ENCODE data around the gene SNED1.
"Not testable (repeated sequence)": the region's sequence is repeated elsewhere in the genome, so short reads cannot be mapped to it uniquely, and the experiment has no call there.

Gene SNED1

GRCh38 chr2:241096979-241097378 is 98.6 kb downstream of the SNED1 start:
- H3K27me3 ChIP-seq (replicated peaks; ENCODE audit: control insufficient read depth, insufficient read depth, low read length): no peaks in the 10 kb centered on the region
- H3K36me3 ChIP-seq (ENCODE audit: control insufficient read depth, insufficient read depth, low read length): peaks cover 26% of the 10 kb centered on the region
- DNase-seq (ENCODE audit: extremely low read depth, insufficient read length): no peak
- no peak for TF ChIP-seq CTCF (IDR thresholded peaks at IDR 0.05; ENCODE audit: insufficient read depth, low read length, poor library complexity, severe bottlenecking)
- no peak overlapping the region for H3K4me3 ChIP-seq (replicated peaks; ENCODE audit: low read depth, low read length)

- Histone ChIP-seq H3K4me3 (replicated peaks; ENCODE audit: low read depth, low read length) (peak overlapping the region; percentile 43), H3K27me3 (replicated peaks; ENCODE audit: control insufficient read depth, insufficient read depth, low read length) (no peaks in the 10 kb centered on the region), H3K36me3 (ENCODE audit: control insufficient read depth, insufficient read depth, low read length) (peaks cover 10% of the 10 kb centered on the region; the same call in 1 of the 2 replicates)
- no peak for TF ChIP-seq CTCF (IDR thresholded peaks at IDR 0.05; ENCODE audit: insufficient read depth, low read length, poor library complexity, severe bottlenecking)
- DNase-seq (ENCODE audit: extremely low read depth, insufficient read length): no peak
Observed at GRCh38 chr2:241099246-241099645, 100.8 kb downstream of the SNED1 start.

DNA sequence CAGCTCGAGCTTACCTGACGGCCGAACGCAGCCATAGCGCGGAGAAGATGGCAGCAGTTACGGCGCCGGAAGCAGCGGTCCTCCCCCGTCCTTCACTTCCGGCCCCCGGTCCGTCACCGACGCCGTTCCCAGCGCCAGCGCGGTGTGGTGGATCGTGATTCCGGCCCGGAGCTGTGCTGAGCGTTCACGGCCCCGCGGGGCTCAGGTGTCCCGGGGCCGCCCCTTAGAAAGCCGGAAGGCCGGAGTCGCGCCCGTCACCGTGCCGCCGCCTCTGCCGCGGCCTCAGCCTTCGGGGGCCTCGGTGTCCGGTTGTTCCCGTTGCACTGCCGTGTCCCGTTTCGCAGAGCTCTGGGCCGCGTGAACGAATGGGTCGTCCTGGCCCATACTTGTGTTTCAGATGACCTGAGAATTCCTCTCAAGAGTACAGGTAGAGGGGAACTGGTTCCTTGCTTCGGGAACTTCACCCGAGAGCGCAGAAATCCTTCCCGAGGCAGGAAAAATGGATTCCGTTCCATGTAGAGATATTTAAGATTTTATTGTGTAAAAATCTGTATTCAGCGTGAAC is 103.9 kb downstream of the SNED1 start, which contains the start of gene MTERF4:
Gene MTERF4 (minus strand): TSS at position 49 of the 565 bp plus-strand sequence. CDS start 14 bp downstream, at position 35.
- peak; percentile 94 for DNase-seq (ENCODE audit: extremely low read depth, insufficient read length)
- peak within 1 kb of the TSS; percentile 77 for H3K4me3 ChIP-seq (replicated peaks; ENCODE audit: low read depth, low read length)

DNA sequence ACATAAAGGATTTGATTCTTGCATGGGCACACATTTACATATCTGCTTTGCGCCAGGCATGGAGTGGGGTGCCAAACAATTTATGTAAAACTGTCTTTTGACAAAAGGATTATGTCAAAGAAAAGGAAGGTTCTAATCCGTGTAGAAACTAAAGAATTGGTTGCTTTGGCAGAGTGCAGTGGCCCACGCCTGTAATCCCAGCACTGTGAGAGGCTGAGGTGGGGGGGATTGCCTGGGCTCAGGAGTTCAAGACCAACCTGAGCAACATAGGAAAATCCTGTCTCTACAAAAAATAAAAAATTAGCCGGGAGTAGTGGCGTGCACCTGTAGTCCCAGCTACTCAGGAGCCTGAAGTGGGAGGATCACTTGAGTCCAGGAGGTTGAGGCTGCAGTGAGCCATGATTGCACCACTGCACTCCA is 104.8 kb downstream of the SNED1 start:
- peak overlapping the region; percentile 77 for H3K4me3 ChIP-seq (replicated peaks; ENCODE audit: low read depth, low read length)
- no peaks in the 10 kb centered on the region for H3K27me3 ChIP-seq (replicated peaks; ENCODE audit: control insufficient read depth, insufficient read depth, low read length)
- TF ChIP-seq CTCF (IDR thresholded peaks at IDR 0.05; ENCODE audit: insufficient read depth, low read length, poor library complexity, severe bottlenecking): no peak
- no peak for DNase-seq (ENCODE audit: extremely low read depth, insufficient read length)
- H3K36me3 ChIP-seq (ENCODE audit: control insufficient read depth, insufficient read depth, low read length): peaks cover 16% of the 10 kb centered on the region

More for the DNA sequence above, 103.9 kb downstream of the SNED1 start, which contains the start of gene MTERF4:
- Histone ChIP-seq H3K27me3 (replicated peaks; ENCODE audit: control insufficient read depth, insufficient read depth, low read length) (no peaks in the 10 kb centered on the region), H3K36me3 (ENCODE audit: control insufficient read depth, insufficient read depth, low read length) (peaks cover 16% of the 10 kb centered on the region)
- TF ChIP-seq CTCF (IDR thresholded peaks at IDR 0.05; ENCODE audit: insufficient read depth, low read length, poor library complexity, severe bottlenecking): no peak

DNA sequence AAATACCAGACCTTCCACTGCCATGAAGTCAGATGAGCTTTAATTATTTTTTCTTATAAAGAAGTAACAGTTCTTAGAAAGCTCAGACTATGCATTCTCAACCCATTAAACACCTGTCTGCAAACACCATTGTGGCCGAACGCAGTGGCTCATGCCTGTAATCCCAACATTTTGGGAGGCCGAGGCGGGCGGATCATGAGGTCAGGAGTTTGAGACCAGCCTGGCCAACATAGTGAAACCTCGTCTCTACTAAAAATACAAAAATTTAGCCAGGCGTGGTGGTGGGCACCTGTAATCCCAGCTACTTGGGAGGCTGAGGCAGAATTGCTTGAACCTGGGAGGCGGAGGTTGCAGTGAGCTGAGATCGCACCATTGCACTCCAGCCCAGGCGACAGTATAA is 106.2 kb downstream of the SNED1 start:
- H3K4me3 ChIP-seq (replicated peaks; ENCODE audit: low read depth, low read length); H3K27me3 ChIP-seq (replicated peaks; ENCODE audit: control insufficient read depth, insufficient read depth, low read length); DNase-seq (ENCODE audit: extremely low read depth, insufficient read length): not testable (repeated sequence)
- H3K36me3 ChIP-seq (ENCODE audit: control insufficient read depth, insufficient read depth, low read length): peaks cover 19% of the 10 kb centered on the region

DNA sequence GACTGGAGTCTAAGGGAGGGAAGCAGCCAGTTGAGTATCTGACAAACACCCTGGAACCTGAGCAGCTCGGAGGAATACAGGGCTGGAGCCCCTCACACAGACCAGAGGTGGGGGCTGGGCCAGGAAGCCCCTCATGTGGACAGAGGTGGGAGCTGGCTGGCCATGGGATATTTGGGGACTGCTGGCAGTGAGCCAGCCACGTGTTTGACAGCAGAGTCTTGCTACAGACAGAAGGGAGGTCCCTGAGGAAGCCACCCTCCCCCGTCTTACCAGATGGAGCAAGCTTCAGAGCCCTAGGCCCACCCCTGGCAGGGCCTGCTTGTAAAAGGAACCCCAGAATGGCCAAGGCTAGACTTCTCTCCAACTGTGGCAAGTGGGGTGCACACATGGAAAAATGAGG is 107.2 kb downstream of the SNED1 start:
- no peak for DNase-seq (ENCODE audit: extremely low read depth, insufficient read length)
- no peak for TF ChIP-seq CTCF (IDR thresholded peaks at IDR 0.05; ENCODE audit: insufficient read depth, low read length, poor library complexity, severe bottlenecking)

More for the DNA sequence above, 107.2 kb downstream of the SNED1 start:
- Histone ChIP-seq H3K36me3 (ENCODE audit: control insufficient read depth, insufficient read depth, low read length) (peaks cover 17% of the 10 kb centered on the region), H3K27me3 (replicated peaks; ENCODE audit: control insufficient read depth, insufficient read depth, low read length) (no peaks in the 10 kb centered on the region), H3K4me3 (replicated peaks; ENCODE audit: low read depth, low read length) (no peak overlapping the region)

Measured in GM06990 (cell line).